Prostate gland (tissue), 2 donors: ENCODE measurements around the gene HIF1A.

Experiments used
- CTCF ChIP-seq, 4 experiments: fragments of 200-600 bp in 2 of 4; fragments of 450-650 bp in 2 of 4; sonication (generic) in 2 of 4; IDR thresholded peaks; 1 replicate in 3 of 4; 2 replicates in 1 of 4; pipeline ENCODE4 v1.5.1; 2016 to 2019; ENCODE audit warnings: antibody characterized with exemption in 4 of 4, mild to moderate bottlenecking in 2 of 4, moderate library complexity in 2 of 4
- POLR2AphosphoS5 ChIP-seq: sonication (generic); formaldehyde crosslinking; IDR thresholded peaks from one replicate; pipeline ENCODE4 v1.6.1; 2017; ENCODE audit warnings: antibody characterized with exemption

GRCh38 chr14:61724133-61724532 is 28.8 kb downstream of the HIF1A start:
- TF ChIP-seq POLR2AphosphoS5 (no peak), CTCF (IDR thresholded peaks at IDR 0.05) (no peak)
